IMR-90 (cell line): Measurements from ENCODE around the gene BBS1. TPM values are rescaled to one million over a fixed set of nuclear protein-coding genes. Genes with fewer than 3 reads are reported as not detected.

Source experiments
- ATAC-seq: fragments of 200-7000 bp; cut with Tn5 transposase; 2 replicates; pipeline ENCODE4 v1.9.1; 2020; ENCODE audit warnings: low read depth, mild to moderate bottlenecking, moderate library complexity
- BruUV-seq: library from RNA; stranded (reverse); fragments of 400-500 nt; replicated peaks from 2 replicates; lab custom pipeline; 2021; lab: Mats Ljungman, UMichigan
- CTCF ChIA-PET: fragments of 300-600 bp; formaldehyde crosslinking; extraction: SDS; loops from one replicate; lab custom pipeline; 2021; ENCODE audit warnings: antibody characterized with exemption; lab: Yijun Ruan, JAX
- POLR2A ChIA-PET: fragments of 300-600 bp; sonication (Branson Sonifier 250); formaldehyde crosslinking; loops from one replicate; lab custom pipeline; 2022; ENCODE audit warnings: antibody characterized with exemption; ENCODE audit not compliant: unreplicated experiment; lab: Charles Lee
- DNase-seq: peaks from one replicate; pipeline ENCODE4 v3.0.0; 2013
- H2AFZ ChIP-seq: replicated peaks from 2 replicates; pipeline ENCODE3; 2013; ENCODE audit warnings: low read length, mild to moderate bottlenecking; ENCODE audit not compliant: poor library complexity
- H2AK5ac ChIP-seq: 2 replicates; pipeline ENCODE4 v1.6.1; 2013; ENCODE audit warnings: low read depth, low read length, inconsistent platforms
- H2AK9ac ChIP-seq: replicated peaks from 2 replicates; pipeline ENCODE3; 2013; ENCODE audit warnings: mild to moderate bottlenecking, low read depth, low read length, moderate library complexity; ENCODE audit not compliant: poor library complexity
- H2BK120ac ChIP-seq: 2 replicates; pipeline ENCODE4 v1.6.1; 2013; ENCODE audit warnings: low read depth, low read length, inconsistent platforms
- H2BK15ac ChIP-seq: 3 replicates; pipeline ENCODE4 v1.6.1; 2013; ENCODE audit warnings: low read depth, low read length, inconsistent platforms
- H2BK20ac ChIP-seq: 2 replicates; pipeline ENCODE4 v1.6.1; 2013; ENCODE audit warnings: low read depth, mild to moderate bottlenecking, inconsistent platforms, low read length, moderate library complexity
- H2BK5ac ChIP-seq: 2 replicates; pipeline ENCODE4 v1.6.1; 2013; ENCODE audit warnings: mild to moderate bottlenecking, low read depth, low read length, inconsistent platforms; ENCODE audit not compliant: poor library complexity, severe bottlenecking
- H3K14ac ChIP-seq: replicated peaks from 2 replicates; pipeline ENCODE4 v1.6.1; 2013; ENCODE audit warnings: low read depth, low read length, inconsistent platforms
- H3K18ac ChIP-seq: 2 replicates; pipeline ENCODE4 v1.6.1; 2013; ENCODE audit warnings: low read depth, low read length, control low read depth
- H3K23ac ChIP-seq: 2 replicates; pipeline ENCODE4 v1.6.1; 2013; ENCODE audit warnings: low read depth, low read length, inconsistent platforms
- H3K27ac ChIP-seq: 2 replicates; pipeline ENCODE4 v1.5.1; 2013; ENCODE audit warnings: mild to moderate bottlenecking, control low read depth, low read length; ENCODE audit not compliant: insufficient read depth
- H3K27me3 ChIP-seq: 2 replicates; pipeline ENCODE4 v1.6.1; 2013; ENCODE audit warnings: low read length; ENCODE audit not compliant: control insufficient read depth, insufficient read depth
- H3K36me3 ChIP-seq: 2 replicates; pipeline ENCODE4 v1.6.1; 2013; ENCODE audit warnings: low read length, mixed read lengths; ENCODE audit not compliant: control insufficient read depth, insufficient read depth
- H3K4ac ChIP-seq: 2 replicates; pipeline ENCODE4 v1.6.1; 2013; ENCODE audit warnings: low read depth, low read length, inconsistent platforms
- H3K4me1 ChIP-seq: 2 replicates; pipeline ENCODE4 v1.6.1; 2013; ENCODE audit warnings: low read length, mixed read lengths; ENCODE audit not compliant: control insufficient read depth, insufficient read depth
- H3K4me2 ChIP-seq: 2 replicates; pipeline ENCODE4 v1.6.1; 2013; ENCODE audit warnings: low read depth, mild to moderate bottlenecking, control low read depth, low read length, moderate library complexity
- H3K4me3 ChIP-seq: 2 replicates; pipeline ENCODE4 v1.5.1; 2013; ENCODE audit warnings: low read depth, mild to moderate bottlenecking, control low read depth, low read length, moderate library complexity; ENCODE audit not compliant: insufficient read depth
- H3K56ac ChIP-seq: 2 replicates; pipeline ENCODE4 v1.6.1; 2013; ENCODE audit warnings: low read length, inconsistent platforms; ENCODE audit not compliant: insufficient read depth; ENCODE audit errors: extremely low read depth
- H3K79me1 ChIP-seq, 2 experiments: 2 replicates each; pipeline ENCODE4 v1.6.1; 2013; ENCODE audit warnings: low read length in 2 of 2, inconsistent platforms in 1 of 2, low read depth in 1 of 2
- H3K9ac ChIP-seq: 2 replicates; pipeline ENCODE4 v1.6.1; 2013; ENCODE audit warnings: low read depth, low read length, control low read depth
- H3K9me1 ChIP-seq: 2 replicates; pipeline ENCODE4 v1.6.1; 2013; ENCODE audit warnings: low read length, inconsistent platforms; ENCODE audit not compliant: insufficient read depth
- H3K9me3 ChIP-seq: 2 replicates; pipeline ENCODE4 v1.6.1; 2013; ENCODE audit warnings: low read length; ENCODE audit not compliant: control insufficient read depth, insufficient read depth
- H4K20me1 ChIP-seq: 2 replicates; pipeline ENCODE4 v1.6.1; 2013; ENCODE audit warnings: low read length, inconsistent platforms; ENCODE audit not compliant: insufficient read depth
- H4K5ac ChIP-seq: 2 replicates; pipeline ENCODE4 v1.6.1; 2013; ENCODE audit warnings: mild to moderate bottlenecking, low read depth, low read length, control low read depth
- H4K8ac ChIP-seq, 2 experiments: 2 replicates each; pipeline ENCODE4 v1.6.1; 2013; ENCODE audit warnings: low read depth in 2 of 2, low read length in 2 of 2, control low read depth in 1 of 2, inconsistent platforms in 1 of 2
- H4K91ac ChIP-seq: 2 replicates; pipeline ENCODE4 v1.6.1; 2013; ENCODE audit warnings: low read depth, low read length, inconsistent platforms; ENCODE audit not compliant: insufficient read depth
- BHLHE40 ChIP-seq: fragments of 150-350 bp; IDR thresholded peaks from 2 replicates; pipeline ENCODE4 v1.6.1; 2016; ENCODE audit warnings: mild to moderate bottlenecking, low read depth, low read length
- CHD1 ChIP-seq: IDR thresholded peaks from 2 replicates; pipeline ENCODE4 v1.6.1; 2012; ENCODE audit warnings: low read depth, low read length, improper control_type of control experiment
- CTCF ChIP-seq: conservative IDR thresholded peaks from 2 replicates; pipeline ENCODE4 v1.5.1; 2012; ENCODE audit warnings: mild to moderate bottlenecking, low read depth, low read length, improper control_type of control experiment
- ELK1 ChIP-seq: fragments of 150-350 bp; IDR thresholded peaks from 2 replicates; pipeline ENCODE4 v1.6.1; 2016; ENCODE audit warnings: low read depth, mild to moderate bottlenecking, low read length, moderate library complexity, borderline replicate concordance
- FOS ChIP-seq: fragments of 150-350 bp; IDR thresholded peaks from 2 replicates; pipeline ENCODE4 v1.6.1; 2016; ENCODE audit warnings: low read depth, low read length
- MAZ ChIP-seq: IDR thresholded peaks from 2 replicates; pipeline ENCODE4 v1.6.1; 2012; ENCODE audit warnings: low read depth, mild to moderate bottlenecking, low read length, improper control_type of control experiment, moderate library complexity, borderline replicate concordance
- POLR2A ChIP-seq: IDR thresholded peaks from 2 replicates; pipeline ENCODE4 v1.6.1; 2012; ENCODE audit warnings: mild to moderate bottlenecking, low read depth, low read length
- RAD21 ChIP-seq: IDR thresholded peaks from 2 replicates; pipeline ENCODE4 v1.6.1; 2012; ENCODE audit warnings: low read length, improper control_type of control experiment
- RCOR1 ChIP-seq: IDR thresholded peaks from 2 replicates; pipeline ENCODE4 v1.6.1; 2012; ENCODE audit warnings: mild to moderate bottlenecking, low read length, improper control_type of control experiment; ENCODE audit not compliant: insufficient replicate concordance
- RFX5 ChIP-seq: IDR thresholded peaks from 2 replicates; pipeline ENCODE4 v1.8.0; 2012; ENCODE audit warnings: low read depth, mild to moderate bottlenecking, low read length, moderate library complexity
- SMC3 ChIP-seq: fragments of 150-350 bp; IDR thresholded peaks from 2 replicates; pipeline ENCODE4 v1.6.1; 2016; ENCODE audit warnings: low read depth, mild to moderate bottlenecking, antibody characterized with exemption, low read length, moderate library complexity
- USF2 ChIP-seq: fragments of 150-350 bp; IDR thresholded peaks from 2 replicates; pipeline ENCODE4 v1.6.1; 2017; ENCODE audit warnings: mild to moderate bottlenecking, antibody characterized with exemption, low read length, low read depth
- WGBS, 2 experiments: methylation state at CpG; one replicate each; pipeline versions ENCODE4 v1.1.5 to v1.1.7; 2013; ENCODE audit warnings: missing lambda C conversion rate in 2 of 2; ENCODE audit not compliant: insufficient read length in 1 of 2; ENCODE audit errors: extremely low coverage in 2 of 2; 5-methylcytosine and 5-hydroxymethylcytosine counted together
- dilution Hi-C: fragments of 300-500 bp; cut with HindIII; formaldehyde crosslinking; loops from one replicate; pipeline ENCODE4 v1.14.3; 2018; ENCODE audit warnings: low sequenced_read_pairs; ENCODE audit not compliant: unreplicated experiment
- in situ Hi-C: fragments of 300-500 bp; cut with MboI; formaldehyde crosslinking; loops from 3 replicates; pipeline ENCODE4 v1.14.3; 2019; ENCODE audit warnings: low sequenced_read_pairs, inconsistent platforms, mixed read lengths
- intact Hi-C: fragments of 100-400 bp; cut with micrococcal nuclease; formaldehyde crosslinking; loops from 2 replicates; pipeline ENCODE4 v1.10.0; 2022
- polyA plus RNA-seq, 3 experiments: library from polyadenylated mRNA; depleted of rRNA; stranded (reverse); fragments of >200 nt; gene quantifications; 2 replicates each; pipeline ENCODE4 v1.2.3, GENCODE V29; 2012; ENCODE audit warnings: low replicate concordance in 1 of 3
- total RNA-seq: library from RNA; depleted of rRNA; stranded (reverse); fragments of >200 nt; gene quantifications from 2 replicates; pipeline ENCODE4 v1.2.3, GENCODE V29; 2012

The BBS1 gene
- total and polyA plus RNA-seq, 2 of the 4 experiments (the other 2 are of a cell fraction), result 16.5 to 20.6 TPM

- in situ Hi-C loops (no loop called here), intact Hi-C loops (loop anchor here (2.0 kb wide), 1 partner anchor 141 kb away; no protein-coding TSS in a partner anchor), dilution Hi-C loops (no loop called here)
- Histone ChIP-seq H2AK5ac (no peak overlapping the region), H3K9me1 (peaks cover 7% of the 10 kb centered on the region; the same call in 1 of the 2 replicates), H3K18ac (no peak overlapping the region), H3K4me3 (no peak overlapping the region), H3K27ac (no peak overlapping the region), H3K14ac (no peak overlapping the region), H3K9me3 (no peaks in the 10 kb centered on the region), H4K5ac (no peak overlapping the region), H3K36me3 (peaks cover 22% of the 10 kb centered on the region), H3K4ac (no peak overlapping the region), H4K8ac (no peak overlapping the region), H3K27me3 (no peaks in the 10 kb centered on the region), H4K91ac (no peak overlapping the region), H2BK15ac (no peak overlapping the region), H3K79me1 (peaks cover 19 to 56% of the 10 kb centered on the region in 2 experiments), H3K4me1 (peaks cover 8% of the 10 kb centered on the region), H3K56ac (no peak overlapping the region), H2BK5ac (no peak overlapping the region), H2AFZ (no peak overlapping the region), H4K20me1 (peaks cover 11% of the 10 kb centered on the region; the same call in 1 of the 2 replicates), H3K4me2 (no peak overlapping the region), H3K9ac (no peak overlapping the region), H2BK20ac (no peak overlapping the region), H3K23ac (no peak overlapping the region; the same call in 1 of the 2 replicates), H2BK120ac (no peak overlapping the region), H2AK9ac (no peak overlapping the region)
- WGBS, 2 experiments, result 81% methylated on average over 3 of the region's 11 CpGs; no CpG with 5 or more reads in 1 of the 2 experiments
- ChIA-PET CTCF (interaction anchor here (0.5 kb wide), 1 partner anchor 9 kb away, joined by 4 read pairs; no protein-coding TSS in a partner anchor), POLR2A (no interaction called here)
- no TSS peak for BruUV-seq
- DNase-seq (no peak), ATAC-seq (no peak)
- TF ChIP-seq CTCF (no peak), FOS (no peak), RCOR1 (no peak), CHD1 (no peak), RAD21 (no peak), SMC3 (no peak), MAZ (no peak), POLR2A (no peak), RFX5 (no peak), USF2 (no peak), ELK1 (no peak), BHLHE40 (no peak)
Observed at GRCh38 chr11:66477263-66478201, 32.9 kb upstream of the BBS1 start.
